Neuronal stem cell (in vitro differentiated cells): ENCODE measurements around the gene ADCY3.

Experiments used
- DNase-seq: peaks from one replicate; pipeline ENCODE4 v3.0.0-alpha.2; 2013; ENCODE audit warnings: low spot score
- H2AFZ ChIP-seq: one replicate; pipeline ENCODE4 v1.6.1; 2013; ENCODE audit warnings: mild to moderate bottlenecking, low read length, inconsistent platforms
- H2AK5ac ChIP-seq: 2 replicates; pipeline ENCODE4 v1.6.1; 2013; ENCODE audit warnings: low read depth, mild to moderate bottlenecking, inconsistent platforms, low read length, moderate library complexity, mixed read lengths
- H2BK120ac ChIP-seq: 2 replicates; pipeline ENCODE4 v1.6.1; 2013; ENCODE audit warnings: low read depth, mild to moderate bottlenecking, inconsistent platforms, low read length, moderate library complexity, mixed read lengths
- H2BK12ac ChIP-seq: one replicate; pipeline ENCODE4 v1.6.1; 2013; ENCODE audit warnings: low read length, inconsistent platforms
- H2BK15ac ChIP-seq: 2 replicates; pipeline ENCODE4 v1.6.1; 2013; ENCODE audit warnings: mild to moderate bottlenecking, low read length, inconsistent platforms, mixed read lengths
- H2BK5ac ChIP-seq: one replicate; pipeline ENCODE4 v1.6.1; 2013; ENCODE audit warnings: inconsistent platforms, mild to moderate bottlenecking, low read length, moderate library complexity
- H3K14ac ChIP-seq: one replicate; pipeline ENCODE4 v1.6.1; 2013; ENCODE audit warnings: low read length, inconsistent platforms
- H3K18ac ChIP-seq: 2 replicates; pipeline ENCODE4 v1.6.1; 2013; ENCODE audit warnings: low read length, inconsistent platforms
- H3K23ac ChIP-seq: 2 replicates; pipeline ENCODE4 v1.6.1; 2013; ENCODE audit warnings: low read depth, mild to moderate bottlenecking, mixed read lengths, low read length, inconsistent platforms; ENCODE audit not compliant: poor library complexity
- H3K27ac ChIP-seq: replicated peaks from 3 replicates; pipeline ENCODE4 v1.5.1; 2013; ENCODE audit warnings: low read length, inconsistent platforms
- H3K27me3 ChIP-seq, 3 experiments: 2 replicates each; pipeline ENCODE4 v1.6.1; 2013; ENCODE audit warnings: low read length in 3 of 3, mild to moderate bottlenecking in 2 of 3, inconsistent platforms in 1 of 3, low read depth in 1 of 3, mixed read lengths in 1 of 3, moderate library complexity in 1 of 3; ENCODE audit not compliant: control insufficient read depth in 3 of 3, insufficient read depth in 3 of 3
- H3K36me3 ChIP-seq, 2 donors: replicated peaks in 1 of 2; 2 replicates each; pipeline ENCODE4 v1.6.1; 2013; ENCODE audit warnings: low read length in 2 of 2; ENCODE audit not compliant: control insufficient read depth in 2 of 2, insufficient read depth in 2 of 2
- H3K4ac ChIP-seq: 2 replicates; pipeline ENCODE4 v1.6.1; 2013; ENCODE audit warnings: inconsistent platforms, mild to moderate bottlenecking, low read length, moderate library complexity
- H3K4me1 ChIP-seq, 2 donors: 1 replicate in 1 of 2; 2 replicates in 1 of 2; pipeline ENCODE4 v1.6.1; 2013; ENCODE audit warnings: low read length in 2 of 2, low read depth in 1 of 2; ENCODE audit not compliant: control insufficient read depth in 2 of 2, insufficient read depth in 1 of 2
- H3K4me2 ChIP-seq: one replicate; pipeline ENCODE4 v1.6.1; 2013; ENCODE audit warnings: mild to moderate bottlenecking, low read length, inconsistent platforms; ENCODE audit not compliant: insufficient read depth, poor library complexity, severe bottlenecking
- H3K4me3 ChIP-seq, 2 donors: 2 replicates each; pipeline ENCODE4 v1.5.1; 2013; ENCODE audit warnings: low read length in 2 of 2, mild to moderate bottlenecking in 2 of 2, inconsistent platforms in 1 of 2, moderate library complexity in 1 of 2
- H3K79me1 ChIP-seq: one replicate; pipeline ENCODE4 v1.6.1; 2013; ENCODE audit warnings: low read depth, mild to moderate bottlenecking, inconsistent platforms, low read length, moderate library complexity
- H3K9ac ChIP-seq: one replicate; pipeline ENCODE4 v1.6.1; 2013; ENCODE audit warnings: mild to moderate bottlenecking, low read depth, low read length, inconsistent platforms; ENCODE audit not compliant: poor library complexity
- H3K9me3 ChIP-seq, 2 donors: replicated peaks in 1 of 2; 2 replicates each; pipeline versions ENCODE3 to v1.6.1; 2013; ENCODE audit warnings: low read length in 2 of 2, mild to moderate bottlenecking in 2 of 2, inconsistent platforms in 1 of 2, low read depth in 1 of 2, mixed read lengths in 1 of 2, moderate library complexity in 1 of 2; ENCODE audit not compliant: control insufficient read depth in 2 of 2, insufficient read depth in 1 of 2
- H4K8ac ChIP-seq: one replicate; pipeline ENCODE4 v1.6.1; 2013; ENCODE audit warnings: low read depth, mild to moderate bottlenecking, inconsistent platforms, low read length, moderate library complexity
- H4K91ac ChIP-seq: one replicate; pipeline ENCODE4 v1.6.1; 2013; ENCODE audit warnings: low read length, low read depth, mild to moderate bottlenecking, inconsistent platforms; ENCODE audit not compliant: poor library complexity
- WGBS, 2 donors: extraction: QIAGEN DNeasy Blood & Tissue Kit; methylation state at CpG; one replicate each; pipeline ENCODE4 v1.1.7; 2013; ENCODE audit warnings: missing lambda C conversion rate in 2 of 2, mixed read lengths in 1 of 2; ENCODE audit not compliant: insufficient read length in 2 of 2, insufficient replicate concordance in 1 of 2; ENCODE audit errors: extremely low coverage in 2 of 2; 5-methylcytosine and 5-hydroxymethylcytosine counted together

Gene ADCY3

DNA sequence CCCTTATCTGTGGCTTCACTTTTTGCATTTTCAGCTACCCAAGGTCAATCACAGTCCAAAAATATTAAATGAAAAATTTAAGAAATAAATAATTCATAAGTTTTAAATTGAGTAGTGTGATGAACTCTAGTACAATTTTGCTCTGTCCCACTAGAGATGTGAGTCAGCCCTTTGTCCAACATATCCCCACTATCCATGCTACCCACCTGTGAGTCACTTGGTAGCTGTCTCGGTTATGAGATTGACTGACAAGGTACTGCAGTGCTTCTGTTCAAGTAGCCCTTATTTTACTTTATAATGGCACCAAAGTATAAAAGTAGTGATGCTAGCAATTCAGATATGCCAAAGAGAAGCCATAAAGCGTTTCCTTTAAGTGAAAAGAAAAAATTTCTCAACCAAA, 28.8 kb downstream of the ADCY3 start:
- no peak overlapping the region for H2BK120ac ChIP-seq
- H2BK12ac ChIP-seq: no peak overlapping the region
- H3K27me3 ChIP-seq: no peaks in the 10 kb centered on the region
- no peak overlapping the region for H2BK15ac ChIP-seq
- no peak overlapping the region for H3K23ac ChIP-seq
- no peak overlapping the region for H3K27ac ChIP-seq
- no peak overlapping the region for H3K4me2 ChIP-seq
- H3K18ac ChIP-seq: no peak overlapping the region
- WGBS, 2 donors: no CpG with 5 or more reads among the region's 2 CpGs
- H3K14ac ChIP-seq: no peak overlapping the region
- peaks cover 5 to 37% of the 10 kb centered on the region in 2 donors for H3K9me3 ChIP-seq
- H3K9ac ChIP-seq: no peak overlapping the region
- H2AFZ ChIP-seq: no peak overlapping the region
- no peak overlapping the region for H2AK5ac ChIP-seq
- H4K8ac ChIP-seq: no peak overlapping the region
- peaks cover 3 to 6% of the 10 kb centered on the region in 2 donors for H3K36me3 ChIP-seq
- no peak overlapping the region for H2BK5ac ChIP-seq
- no peak overlapping the region for H3K4ac ChIP-seq
- no peak for DNase-seq
- no peaks in the 10 kb centered on the region for H3K4me1 ChIP-seq
- H3K4me3 ChIP-seq: no peak overlapping the region
- H3K79me1 ChIP-seq: no peaks in the 10 kb centered on the region
- H4K91ac ChIP-seq: no peak overlapping the region

GRCh38 chr2:24889221-24889620, 30.8 kb downstream of the ADCY3 start:
- Histone ChIP-seq H3K18ac (no peak overlapping the region), H3K79me1 (no peaks in the 10 kb centered on the region), H3K4me1 (no peaks in the 10 kb centered on the region), H3K9me3 (peaks cover 5 to 20% of the 10 kb centered on the region in 2 donors), H2AK5ac (no peak overlapping the region), H3K4ac (no peak overlapping the region), H3K9ac (no peak overlapping the region), H3K27ac (no peak overlapping the region), H2BK12ac (no peak overlapping the region), H3K4me2 (no peak overlapping the region), H3K23ac (no peak overlapping the region), H3K4me3 (no peak overlapping the region), H4K91ac (no peak overlapping the region), H2BK5ac (no peak overlapping the region), H3K14ac (no peak overlapping the region), H4K8ac (no peak overlapping the region), H2BK120ac (no peak overlapping the region), H2BK15ac (no peak overlapping the region), H2AFZ (no peak overlapping the region), H3K27me3 (no peaks in the 10 kb centered on the region), H3K36me3 (peaks cover 3 to 6% of the 10 kb centered on the region in 2 donors)
- no CpG with 5 or more reads among the region's 5 CpGs for WGBS, 2 donors
- DNase-seq: no peak

DNA sequence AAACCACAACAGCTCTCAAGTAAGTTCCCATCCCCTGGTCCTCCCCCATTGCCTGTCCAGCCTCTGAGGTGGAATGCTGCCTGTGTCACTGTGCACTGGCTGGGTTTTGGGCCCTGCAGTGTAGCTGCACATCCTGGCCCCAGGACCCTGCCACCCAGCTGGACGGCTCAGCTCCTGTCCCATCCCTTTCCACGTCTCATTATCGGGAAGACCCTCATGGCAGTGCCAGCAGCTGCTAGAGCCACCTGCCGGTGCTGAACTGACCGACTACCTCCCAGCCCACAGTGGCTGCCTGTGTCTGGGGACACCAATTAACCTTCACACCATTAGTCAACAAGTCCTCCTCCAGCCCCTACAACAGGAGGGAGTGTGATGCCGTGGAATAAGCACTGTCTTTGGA, 31.9 kb downstream of the ADCY3 start:
- H3K27me3 ChIP-seq: no peaks in the 10 kb centered on the region
- no peak for DNase-seq
- H3K4me2 ChIP-seq: no peak overlapping the region
- no peak overlapping the region for H3K4ac ChIP-seq
- peaks cover under 1 to 10% of the 10 kb centered on the region in 2 donors for H3K9me3 ChIP-seq
- no peak overlapping the region for H3K27ac ChIP-seq
- H3K9ac ChIP-seq: no peak overlapping the region
- H3K18ac ChIP-seq: no peak overlapping the region
- H2AFZ ChIP-seq: no peak overlapping the region
- no peak overlapping the region for H3K23ac ChIP-seq
- no peak overlapping the region for H4K8ac ChIP-seq
- H3K4me3 ChIP-seq: peak overlapping the region in 1 of 2 donors; percentile 50
- no peaks in the 10 kb centered on the region for H3K79me1 ChIP-seq
- H3K4me1 ChIP-seq: no peaks in the 10 kb centered on the region
- no peak overlapping the region for H2AK5ac ChIP-seq
- no peak overlapping the region for H2BK12ac ChIP-seq
- no peak overlapping the region for H2BK5ac ChIP-seq
- no peak overlapping the region for H3K14ac ChIP-seq
- H4K91ac ChIP-seq: no peak overlapping the region
- no peak overlapping the region for H2BK15ac ChIP-seq
- peaks cover 3 to 6% of the 10 kb centered on the region in 2 donors for H3K36me3 ChIP-seq
- WGBS, 2 donors: no CpG with 5 or more reads among the region's 6 CpGs
- H2BK120ac ChIP-seq: no peak overlapping the region

DNA sequence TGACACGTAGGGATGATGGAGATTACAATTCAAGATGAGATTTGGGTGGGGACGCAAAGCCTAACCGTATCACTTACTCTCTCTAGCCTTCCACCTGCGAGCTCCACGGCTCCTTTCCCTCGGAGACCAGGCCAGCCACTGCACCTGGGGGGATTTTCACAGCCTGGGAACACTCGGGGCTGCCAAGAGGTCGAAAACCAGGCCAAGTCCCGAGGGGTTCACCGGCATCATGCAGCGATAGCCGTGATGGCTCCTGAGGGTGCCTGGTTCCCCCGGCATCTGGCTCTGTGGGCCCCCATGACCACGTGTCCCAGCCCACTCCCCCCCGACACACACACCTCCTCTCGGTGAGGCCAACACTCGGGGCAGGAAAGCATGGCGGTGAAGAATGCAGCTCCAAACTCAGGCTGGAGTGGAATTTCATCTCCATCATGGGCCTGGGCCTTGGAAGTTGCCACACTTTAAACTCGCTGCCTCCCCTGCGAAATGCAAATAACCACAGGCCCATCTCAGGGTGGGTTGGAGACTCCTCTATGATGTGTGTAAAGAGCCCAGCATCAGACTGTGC, 32.6 kb downstream of the ADCY3 start:
- no peak overlapping the region for H2AK5ac ChIP-seq
- no peak overlapping the region for H2BK15ac ChIP-seq
- H2BK12ac ChIP-seq: no peak overlapping the region
- H3K4ac ChIP-seq: no peak overlapping the region
- no peak overlapping the region for H4K91ac ChIP-seq
- H3K4me3 ChIP-seq: no peak overlapping the region
- no peak overlapping the region for H2BK120ac ChIP-seq
- no peak overlapping the region for H3K9ac ChIP-seq
- no peak overlapping the region for H2AFZ ChIP-seq
- no peak overlapping the region for H3K23ac ChIP-seq
- H3K36me3 ChIP-seq: peaks cover 3 to 6% of the 10 kb centered on the region in 2 donors
- H3K27ac ChIP-seq: no peak overlapping the region
- peaks cover 0 to 10% of the 10 kb centered on the region in 2 donors for H3K9me3 ChIP-seq
- H4K8ac ChIP-seq: no peak overlapping the region
- no peak overlapping the region for H3K14ac ChIP-seq
- no peak for DNase-seq
- WGBS, 2 donors: no CpG with 5 or more reads among the region's 20 CpGs
- no peaks in the 10 kb centered on the region for H3K79me1 ChIP-seq
- no peak overlapping the region for H3K4me2 ChIP-seq
- no peaks in the 10 kb centered on the region for H3K27me3 ChIP-seq
- H3K4me1 ChIP-seq: no peaks in the 10 kb centered on the region
- H3K18ac ChIP-seq: no peak overlapping the region
- no peak overlapping the region for H2BK5ac ChIP-seq
